Sigmoid colon (tissue), 3 donors: Measurements from ENCODE around the gene C6orf132.

Source experiments
- CTCF ChIP-seq, 4 experiments: fragments of 450-650 bp in 3 of 4; fragments of 200-600 bp in 1 of 4; IDR thresholded peaks; one replicate each; pipeline ENCODE4 v1.5.1; 2016 to 2019; ENCODE audit warnings: antibody characterized with exemption in 4 of 4, mild to moderate bottlenecking in 3 of 4, moderate library complexity in 2 of 4
- POLR2A ChIP-seq, 2 donors: fragments of 450-650 bp; IDR thresholded peaks; one replicate each; pipeline ENCODE4 v1.6.1; 2016; ENCODE audit warnings: antibody characterized with exemption in 2 of 2, mild to moderate bottlenecking in 2 of 2, moderate library complexity in 2 of 2

GRCh38 chr6:42123379-42124103, 18.9 kb downstream of the C6orf132 start:
- TF ChIP-seq CTCF (IDR thresholded peaks at IDR 0.05) (no peak), POLR2A (IDR thresholded peaks at IDR 0.05) (no peak)
